H1 (cell line): Measurements from ENCODE around the gene MAPK13. TPM values are rescaled to one million over a fixed set of nuclear protein-coding genes. Genes with fewer than 3 reads are reported as not detected.

Experiments used
- BRCA1 ChIP-seq: IDR thresholded peaks from 2 replicates; pipeline ENCODE4 v1.6.1; 2012; ENCODE audit warnings: low read depth, low read length, improper control_type of control experiment
- CHD7 ChIP-seq: fragments of 300-600 bp; sonication (generic); IDR thresholded peaks from 2 replicates; pipeline ENCODE4 v1.7.1; 2012; ENCODE audit warnings: low read length, moderate library complexity, mild to moderate bottlenecking, inconsistent platforms; ENCODE audit not compliant: insufficient replicate concordance
- KDM4A ChIP-seq: IDR thresholded peaks from one replicate; pipeline ENCODE4 v1.7.1; 2012; ENCODE audit warnings: low read depth, mild to moderate bottlenecking, moderate library complexity, low read length, inconsistent platforms; ENCODE audit not compliant: severe bottlenecking
- polyA plus RNA-seq, 7 experiments: library from polyadenylated mRNA; depleted of rRNA in 3 of 7; stranded (reverse) in 5 of 7; unstranded in 2 of 7; fragments of >200 nt in 5 of 7; fragments of 200-250 nt in 2 of 7; gene quantifications; 1 replicate in 5 of 7; 2 replicates in 1 of 7; 4 replicates in 1 of 7; pipeline versions ENCODE4 v1.2.1 to v1.2.3, GENCODE V29; 2011 to 2013; ENCODE audit warnings: missing spikeins in 2 of 7, mixed read lengths in 2 of 7
- total RNA-seq: library from RNA; stranded (reverse); fragmentation: NEBNext Ultra II Directional; extraction: Animal tissue kit (Norgen Biotek cat#: 25700); gene quantifications from 2 replicates; pipeline ENCODE4 v1.2.1, GENCODE V29; 2021

MAPK13 gene
- total and polyA plus RNA-seq, 2 of the 8 experiments (the other 6 are each of a cell fraction or from before 2014, with no cell fraction given), result 10.1 to 14.1 TPM

GRCh38 chr6:36126121-36126520 lies 4.2 kb upstream of the MAPK13 start (continued):
- TF ChIP-seq CHD7, result no peak
- TF ChIP-seq BRCA1, result no peak
- TF ChIP-seq KDM4A, result no peak
